GM19452 (cell line): Measurements from ENCODE around the gene G6PD.

Experiments used
- ATAC-seq: cut with Tn5 transposase; IDR thresholded peaks from one replicate; pipeline ENCODE4 v1.9.1; 2021; ENCODE audit not compliant: unreplicated experiment

G6PD gene

DNA sequence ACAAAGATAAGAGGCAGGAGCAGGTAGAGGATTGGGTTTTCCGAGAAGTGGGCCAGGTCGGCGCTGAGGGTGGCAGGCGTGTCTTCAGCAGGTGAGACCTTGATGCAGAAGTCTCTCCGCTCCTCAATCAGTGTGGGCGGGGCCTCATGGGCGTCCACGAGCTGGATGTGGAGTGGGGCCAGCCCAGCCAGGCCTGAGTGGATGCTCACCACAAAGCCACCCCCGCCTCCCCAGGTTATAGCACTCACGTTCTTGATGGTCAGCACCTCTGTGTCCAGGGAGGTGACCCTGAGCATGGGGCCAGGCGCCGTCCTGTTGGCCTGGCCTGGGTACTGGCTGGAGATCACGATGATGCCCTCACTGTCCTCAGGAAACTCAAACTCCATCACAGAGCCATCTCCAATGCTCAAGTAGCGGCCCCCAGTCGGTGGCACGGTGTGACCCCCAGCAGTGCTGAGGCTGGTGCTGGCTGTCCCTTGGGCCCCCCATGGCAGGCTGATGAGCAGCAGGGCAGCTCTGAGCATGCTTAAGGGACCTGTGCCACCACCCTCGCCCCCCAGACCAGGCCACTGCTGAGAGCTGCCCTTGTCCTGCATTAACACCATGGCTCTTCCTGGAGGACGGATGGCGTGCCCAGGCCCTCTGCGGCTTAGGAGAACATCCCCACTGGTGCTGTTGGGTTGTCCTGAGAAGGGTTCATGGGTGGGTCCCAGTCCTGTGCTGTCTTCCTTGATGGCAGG is 58.1 kb downstream of the G6PD start:
- ATAC-seq, result no peak

DNA sequence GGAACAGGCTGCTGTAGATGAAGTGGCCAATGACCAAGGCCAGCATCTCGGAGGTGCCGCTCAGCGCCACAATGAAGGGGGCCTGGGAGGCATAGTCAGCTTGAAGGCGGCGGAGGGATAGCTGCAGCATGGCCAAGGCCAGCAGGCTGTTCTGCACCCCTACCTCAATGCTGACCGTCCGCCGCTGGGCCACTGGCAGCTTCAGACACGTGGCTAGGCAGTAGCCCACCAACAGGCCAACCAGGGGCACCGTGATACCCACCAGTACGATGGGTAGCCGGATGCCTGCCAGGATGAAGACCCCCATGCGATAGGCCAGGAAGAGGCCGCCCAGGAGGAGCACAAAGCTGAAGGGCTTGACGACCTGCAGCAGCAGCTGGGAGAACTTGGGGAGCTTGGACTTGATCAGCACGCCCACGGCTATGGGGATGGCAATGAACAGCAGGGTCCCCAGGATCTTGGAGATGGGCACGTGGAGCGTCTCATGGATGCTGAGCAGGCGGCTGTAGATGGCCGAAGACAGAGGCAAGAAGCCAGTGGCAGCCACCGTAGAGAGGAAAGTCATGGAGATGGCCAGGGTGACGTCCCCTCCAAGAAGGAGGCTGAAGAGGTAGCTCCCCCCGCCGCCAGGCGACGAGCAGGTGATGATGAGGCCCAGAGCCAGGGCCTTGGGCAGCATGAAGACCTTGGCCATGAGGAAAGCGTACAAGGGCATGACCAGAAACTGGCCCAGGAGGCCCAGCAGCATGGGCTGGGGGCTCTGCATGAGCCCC is 58.9 kb downstream of the G6PD start:
- ATAC-seq, result no peak

GRCh38 chrX:154486396-154487207 is 60.0 kb downstream of the G6PD start, which contains the start of gene UBL4A:
UBL4A (minus strand) TSS chrX:154486615; CDS start chrX:154486584, 31 bp downstream.
- no peak for ATAC-seq

DNA sequence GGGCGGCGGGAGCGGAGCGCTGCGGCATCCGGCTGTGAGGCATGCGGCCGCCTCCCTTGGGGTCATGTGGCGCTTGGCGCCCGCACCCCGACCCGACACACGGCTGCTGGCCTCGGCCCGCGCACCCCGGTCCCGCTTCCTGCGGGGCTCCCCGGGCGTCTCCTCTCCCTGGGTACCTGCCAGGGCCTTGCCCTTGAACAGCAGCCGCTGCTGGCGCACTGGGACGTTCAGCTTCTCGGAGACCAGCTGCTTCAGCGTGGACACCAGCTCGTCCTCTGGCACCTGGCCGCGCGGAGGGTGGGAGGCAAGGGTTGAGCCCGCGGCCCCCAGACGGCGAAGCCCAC is 60.6 kb downstream of the G6PD start:
- no peak for ATAC-seq

DNA sequence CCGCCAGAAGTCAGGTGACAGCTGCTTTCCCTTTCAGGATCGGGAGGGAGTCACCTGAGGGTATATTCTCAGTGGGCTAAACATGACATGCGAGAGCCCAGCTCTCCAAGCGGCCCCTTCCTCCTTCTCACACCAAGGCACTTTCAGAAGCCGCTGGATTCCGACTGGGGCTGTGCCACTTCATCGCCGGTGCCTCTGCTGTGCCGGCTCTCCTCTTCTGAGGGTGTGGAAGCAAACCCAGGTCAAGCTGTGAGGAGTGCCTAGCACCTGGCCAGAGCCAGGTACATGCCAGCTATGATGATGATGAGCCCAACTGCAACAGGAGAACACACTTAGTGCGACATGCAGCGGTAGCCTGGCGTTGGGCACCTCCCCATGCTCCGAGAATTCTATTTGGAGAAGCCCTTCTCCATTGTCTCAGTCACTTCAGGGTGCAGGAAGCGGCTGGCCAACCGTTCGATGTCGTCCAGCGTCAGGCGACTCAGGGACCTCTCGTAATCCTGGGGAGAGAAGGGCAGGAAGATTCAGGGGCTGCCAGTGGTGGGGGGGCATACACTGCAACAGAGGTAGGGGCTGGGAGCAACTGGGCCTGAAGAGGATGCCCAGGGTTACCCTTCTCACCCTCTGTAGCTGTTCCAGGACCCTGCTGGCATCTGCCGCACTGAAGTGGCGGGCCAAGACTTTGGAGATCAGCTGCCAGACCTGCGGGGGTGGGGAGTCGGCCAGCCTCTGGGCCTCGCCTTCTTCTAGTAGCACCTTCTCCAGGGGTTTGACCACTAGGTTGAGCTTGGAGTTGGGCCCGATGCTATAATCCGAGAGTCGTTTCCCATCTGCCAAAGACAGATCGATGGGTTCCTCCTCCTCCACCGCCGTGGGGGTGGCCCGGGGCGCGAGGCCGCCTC is 61.2 kb downstream of the G6PD start:
- ATAC-seq, result no peak

GRCh38 chrX:154484255-154485149 is 62.1 kb downstream of the G6PD start:
- no peak for ATAC-seq

GRCh38 chrX:154483325-154483724 is 63.3 kb downstream of the G6PD start:
- ATAC-seq, result no peak

GRCh38 chrX:154482786-154483185 is 63.9 kb downstream of the G6PD start:
- ATAC-seq, result no peak

- ATAC-seq, result no peak
These were observed 64.6 kb downstream of the G6PD start for GRCh38 chrX:154481911-154482601.
